KOPT-K1 (cell line): ENCODE measurements around the gene GDPD5.

Experiments
- H3K27ac ChIP-seq: fragments of 200-600 bp; sonication (generic); 2 replicates; pipeline ENCODE4 v1.5.1; 2016; ENCODE audit warnings: antibody characterized with exemption, mild to moderate bottlenecking, low read depth, low read length; ENCODE audit not compliant: poor library complexity, severe bottlenecking
- H3K36me3 ChIP-seq: fragments of 200-600 bp; sonication (generic); 2 replicates; pipeline ENCODE4 v1.5.1; 2017; ENCODE audit warnings: antibody characterized with exemption, mild to moderate bottlenecking, low read length, moderate library complexity; ENCODE audit not compliant: insufficient read depth
- H3K9me3 ChIP-seq: fragments of 200-600 bp; sonication (generic); 2 replicates; pipeline ENCODE4 v1.5.1; 2017; ENCODE audit warnings: antibody characterized with exemption, low read length, mild to moderate bottlenecking; ENCODE audit not compliant: insufficient read depth, poor library complexity, severe bottlenecking

GDPD5 gene

DNA sequence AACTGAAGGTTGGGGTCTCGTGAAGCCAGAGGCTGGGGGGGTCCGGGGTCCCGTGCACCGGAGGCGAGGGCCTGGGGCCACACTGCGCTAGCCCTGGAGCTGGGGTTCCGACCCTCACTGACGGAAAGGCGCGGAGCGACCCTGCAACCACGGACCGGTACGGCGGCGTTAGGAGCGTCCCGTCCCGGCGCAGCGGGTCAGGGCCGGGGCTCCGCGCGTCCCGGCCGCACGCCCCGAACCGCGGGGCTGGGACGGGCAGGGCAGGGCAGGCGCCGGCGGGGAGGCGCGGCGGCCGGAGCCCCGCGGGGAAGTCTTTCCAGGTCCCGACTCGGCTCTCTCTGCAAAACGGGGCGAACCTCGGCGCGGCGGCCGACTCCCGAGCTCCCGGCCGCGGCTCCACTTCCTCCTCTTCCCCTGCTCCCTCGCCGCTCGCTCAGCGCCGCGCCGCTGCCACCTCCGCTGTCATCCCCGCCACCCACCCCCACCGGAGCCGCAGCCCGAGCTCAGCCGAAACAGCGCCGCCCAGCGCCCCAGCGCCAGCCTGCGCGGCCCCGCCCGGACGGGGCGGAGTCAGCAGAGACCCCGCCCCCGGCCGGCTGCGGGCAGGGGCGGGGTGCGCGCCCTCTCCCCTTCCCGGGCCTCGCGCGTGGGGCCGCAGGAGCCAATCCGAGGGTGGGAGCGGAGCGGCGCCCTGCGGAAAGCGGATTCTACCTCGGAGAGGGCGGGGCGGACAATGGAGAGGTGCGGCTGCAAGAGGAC, at the start of gene GDPD5:
Gene GDPD5, minus strand, starts transcription at position 509 of the 759 bp plus-strand sequence. CDS start 48,206 bp downstream, outside the sequence.
- Histone ChIP-seq H3K9me3 (no peaks in the 10 kb centered on the region), H3K27ac (peak within 1 kb of the TSS; percentile 65), H3K36me3 (no peaks in the 10 kb centered on the region)

- H3K27ac ChIP-seq = no peak overlapping the region
- no peaks in the 10 kb centered on the region for H3K9me3 ChIP-seq
- no peaks in the 10 kb centered on the region for H3K36me3 ChIP-seq
Observed at GRCh38 chr11:75574698-75575602, 49.2 kb upstream of the GDPD5 start.

DNA sequence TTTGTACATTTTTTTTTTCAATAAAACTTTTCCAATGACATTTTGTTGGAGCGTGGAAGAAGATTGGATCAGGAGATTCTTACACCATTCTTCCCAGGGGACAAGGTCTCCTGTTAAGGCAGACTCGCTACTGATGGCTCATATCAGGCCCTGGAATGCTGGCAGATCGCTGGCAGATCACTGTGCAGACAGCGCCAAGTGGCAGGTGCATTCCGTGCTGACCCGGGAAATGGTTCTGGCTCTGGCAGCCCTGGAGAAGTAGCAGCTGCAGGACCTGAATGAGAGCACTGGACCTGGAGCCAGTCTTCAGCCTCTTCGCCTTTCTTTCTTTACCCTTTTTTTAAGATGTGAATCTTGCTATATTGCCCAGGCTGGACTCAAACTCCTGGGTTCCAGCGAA, 47.0 kb upstream of the GDPD5 start:
- Histone ChIP-seq H3K9me3 (no peaks in the 10 kb centered on the region), H3K36me3 (no peaks in the 10 kb centered on the region), H3K27ac (no peak overlapping the region)

GRCh38 chr11:75571625-75572024, 45.9 kb upstream of the GDPD5 start:
- H3K36me3 ChIP-seq = no peaks in the 10 kb centered on the region
- no peak overlapping the region for H3K27ac ChIP-seq
- H3K9me3 ChIP-seq = no peaks in the 10 kb centered on the region

GRCh38 chr11:75570559-75571139, 44.9 kb upstream of the GDPD5 start:
- H3K27ac ChIP-seq = no peak overlapping the region
- H3K36me3 ChIP-seq = no peaks in the 10 kb centered on the region
- H3K9me3 ChIP-seq = no peaks in the 10 kb centered on the region

DNA sequence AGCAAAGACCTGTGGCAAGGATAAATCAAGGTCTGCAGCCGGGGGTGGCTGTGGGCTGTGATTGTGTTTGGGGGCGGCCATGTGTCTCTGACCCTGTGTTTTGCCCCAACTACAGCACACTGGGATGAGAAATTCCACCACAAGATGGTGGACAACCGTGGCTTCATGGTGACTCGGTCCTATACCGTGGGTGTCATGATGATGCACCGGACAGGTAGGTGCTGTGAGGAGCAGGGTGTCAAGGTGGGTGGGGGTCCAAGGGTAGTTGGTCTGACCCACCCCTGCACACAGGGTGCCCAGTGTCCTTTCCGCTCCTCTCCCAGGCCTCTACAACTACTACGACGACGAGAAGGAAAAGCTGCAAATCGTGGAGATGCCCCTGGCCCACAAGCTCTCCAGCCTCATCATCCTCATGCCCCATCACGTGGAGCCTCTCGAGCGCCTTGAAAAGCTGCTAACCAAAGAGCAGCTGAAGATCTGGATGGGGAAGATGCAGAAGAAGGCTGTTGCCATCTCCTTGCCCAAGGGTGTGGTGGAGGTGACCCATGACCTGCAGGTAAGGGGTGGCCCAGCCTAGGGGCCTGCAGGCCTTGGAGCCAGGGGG, 43.0 kb upstream of the GDPD5 start:
- no peaks in the 10 kb centered on the region for H3K36me3 ChIP-seq
- H3K27ac ChIP-seq = no peak overlapping the region
- H3K9me3 ChIP-seq = no peaks in the 10 kb centered on the region

DNA sequence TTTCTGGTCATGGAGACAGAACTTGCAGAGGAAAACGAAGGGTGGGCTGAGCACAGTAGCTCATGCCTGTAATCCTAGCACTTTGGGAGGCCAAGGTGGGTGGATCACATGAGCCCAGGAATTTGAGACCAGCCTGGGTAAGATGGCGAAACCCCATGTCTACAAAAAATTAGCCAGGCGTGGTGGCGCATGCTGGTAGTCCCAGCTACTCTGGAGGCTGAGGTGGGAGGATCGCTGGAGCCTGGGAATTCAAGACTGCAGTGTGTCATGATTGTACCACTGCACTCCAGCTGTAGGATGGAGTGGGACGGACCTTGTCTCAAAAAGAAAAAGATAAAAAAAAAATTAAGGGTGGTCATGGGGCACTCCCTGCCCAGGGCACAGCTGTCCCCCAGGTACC, 42.2 kb upstream of the GDPD5 start:
- Histone ChIP-seq H3K27ac (no peak overlapping the region), H3K9me3 (no peaks in the 10 kb centered on the region), H3K36me3 (no peaks in the 10 kb centered on the region)

DNA sequence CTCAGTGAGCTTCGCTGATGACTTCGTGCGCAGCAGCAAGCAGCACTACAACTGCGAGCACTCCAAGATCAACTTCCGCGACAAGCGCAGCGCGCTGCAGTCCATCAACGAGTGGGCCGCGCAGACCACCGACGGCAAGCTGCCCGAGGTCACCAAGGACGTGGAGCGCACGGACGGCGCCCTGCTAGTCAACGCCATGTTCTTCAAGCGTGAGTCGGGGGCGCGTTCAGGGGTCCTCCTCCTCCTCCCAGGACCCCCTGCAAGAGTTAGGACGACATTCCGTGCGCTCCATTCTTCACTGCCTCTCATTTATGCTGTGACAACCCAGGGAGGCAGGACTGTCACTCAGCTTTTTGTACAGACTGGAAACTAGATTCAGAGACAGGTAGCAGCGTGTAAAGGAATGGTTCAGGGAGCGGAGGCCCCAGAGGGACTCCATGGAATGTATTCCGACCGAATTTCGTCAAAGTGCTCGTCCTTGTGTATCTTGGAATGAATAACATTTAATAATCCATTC, 41.1 kb upstream of the GDPD5 start:
- Histone ChIP-seq H3K9me3 (no peaks in the 10 kb centered on the region), H3K36me3 (no peaks in the 10 kb centered on the region), H3K27ac (no peak overlapping the region)

DNA sequence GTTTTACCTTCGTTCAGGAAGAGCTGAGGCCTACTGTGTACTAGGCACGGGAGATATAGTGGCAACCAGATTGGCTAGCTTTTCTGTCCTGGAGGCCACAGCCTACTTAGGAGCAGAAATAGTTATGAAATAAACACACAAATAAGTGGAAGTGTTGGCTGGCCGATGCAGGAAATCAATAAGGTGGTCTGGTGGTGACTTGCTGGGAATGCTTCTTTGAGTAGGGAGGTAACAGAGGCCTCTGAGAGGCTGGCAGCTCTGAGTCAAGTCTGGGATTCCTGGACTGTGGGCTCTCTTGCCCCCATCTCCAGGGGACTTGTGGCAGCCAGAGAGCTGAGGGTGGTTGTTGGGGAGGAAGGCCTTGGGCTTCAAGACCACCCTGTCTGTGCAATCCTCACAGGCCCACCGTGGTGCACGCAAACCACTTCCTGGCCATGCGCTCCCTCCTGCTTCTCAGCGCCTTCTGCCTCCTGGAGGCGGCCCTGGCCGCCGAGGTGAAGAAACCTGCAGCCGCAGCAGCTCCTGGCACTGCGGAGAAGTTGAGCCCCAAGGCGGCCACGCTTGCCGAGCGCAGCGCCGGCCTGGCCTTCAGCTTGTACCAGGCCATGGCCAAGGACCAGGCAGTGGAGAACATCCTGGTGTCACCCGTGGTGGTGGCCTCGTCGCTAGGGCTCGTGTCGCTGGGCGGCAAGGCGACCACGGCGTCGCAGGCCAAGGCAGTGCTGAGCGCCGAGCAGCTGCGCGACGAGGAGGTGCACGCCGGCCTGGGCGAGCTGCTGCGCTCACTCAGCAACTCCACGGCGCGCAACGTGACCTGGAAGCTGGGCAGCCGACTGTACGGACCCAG, 40.4 kb upstream of the GDPD5 start:
- no peaks in the 10 kb centered on the region for H3K36me3 ChIP-seq
- no peaks in the 10 kb centered on the region for H3K9me3 ChIP-seq
- H3K27ac ChIP-seq = no peak overlapping the region

- Histone ChIP-seq H3K36me3 (no peaks in the 10 kb centered on the region), H3K27ac (no peak overlapping the region), H3K9me3 (no peaks in the 10 kb centered on the region)
Observed at GRCh38 chr11:75565221-75565814, 39.6 kb upstream of the GDPD5 start.

GRCh38 chr11:75563978-75564552, 38.3 kb upstream of the GDPD5 start:
- Histone ChIP-seq H3K27ac (no peak overlapping the region), H3K36me3 (no peaks in the 10 kb centered on the region), H3K9me3 (no peaks in the 10 kb centered on the region)

DNA sequence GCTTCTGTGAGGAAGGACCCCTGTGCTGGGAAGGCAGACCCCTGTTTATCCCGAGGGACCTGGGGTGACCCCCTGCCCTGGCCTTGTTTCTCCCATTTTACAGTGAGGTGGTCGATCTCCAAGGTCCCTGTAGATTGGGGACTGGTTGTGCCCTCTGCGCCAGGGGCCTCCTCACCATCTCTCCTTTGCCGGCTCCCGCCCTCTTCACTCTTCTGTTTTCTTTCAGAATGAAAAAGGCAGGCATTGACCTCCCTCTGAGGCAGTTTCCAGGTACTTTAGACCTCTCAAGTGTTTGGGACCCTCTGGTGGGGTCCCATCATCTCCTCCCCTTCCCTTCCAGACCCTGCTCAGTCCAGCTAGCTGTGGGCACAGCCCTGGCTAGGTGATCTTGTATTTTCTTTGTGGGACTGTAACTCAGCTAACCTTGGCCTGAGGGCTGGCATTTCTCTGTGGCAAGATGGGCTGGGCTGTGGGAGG, 37.8 kb upstream of the GDPD5 start:
- H3K9me3 ChIP-seq = no peaks in the 10 kb centered on the region
- no peaks in the 10 kb centered on the region for H3K36me3 ChIP-seq
- H3K27ac ChIP-seq = no peak overlapping the region

DNA sequence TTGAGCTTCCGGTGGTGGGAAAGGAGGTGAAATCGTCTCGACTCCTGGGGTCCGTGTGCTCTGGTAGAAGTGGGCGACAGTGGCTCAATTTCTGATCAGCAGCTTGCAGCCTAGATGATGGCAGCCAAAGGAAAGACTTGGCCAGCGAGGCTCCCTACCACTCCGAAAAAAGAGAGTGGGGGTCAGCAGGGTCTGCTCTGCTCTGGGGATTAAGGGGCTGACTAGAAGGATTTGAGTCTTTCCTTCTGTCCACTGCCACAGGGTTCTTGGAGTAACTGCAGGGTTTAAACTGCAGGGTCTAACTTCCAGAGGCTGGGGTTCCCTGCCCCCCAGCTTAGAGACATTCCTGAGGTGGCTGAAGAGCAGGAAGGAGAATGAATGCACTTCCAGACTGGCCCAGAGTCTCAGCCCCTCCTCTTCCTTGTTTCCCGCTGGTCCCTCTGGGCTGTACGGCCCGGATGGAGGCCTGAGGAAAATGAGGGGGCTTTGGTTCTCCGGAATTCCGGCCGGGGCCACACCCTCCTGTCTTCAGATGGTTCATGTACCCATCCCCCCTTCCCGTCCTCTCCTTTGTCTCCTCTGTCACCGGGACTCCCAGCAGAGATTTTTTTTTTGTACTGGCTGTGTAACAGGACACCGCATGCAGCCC, 37.2 kb upstream of the GDPD5 start:
- Histone ChIP-seq H3K27ac (no peak overlapping the region), H3K36me3 (no peaks in the 10 kb centered on the region), H3K9me3 (no peaks in the 10 kb centered on the region)
